K562 (cell line): Measurements from ENCODE around the gene SRCAP. TPM values are rescaled to one million over a fixed set of nuclear protein-coding genes. Genes with fewer than 3 reads are reported as not detected.
A peak's percentile ranks its signal among the peaks of the same experiment; 100 is the strongest.

Experiments used
- BDP1 ChIP-seq: IDR thresholded peaks from 3 replicates; pipeline ENCODE4 v1.6.1; 2011; ENCODE audit not compliant: insufficient read length, insufficient read depth
- BRD4 ChIP-seq: fragments of 200-600 bp; sonication (generic); IDR thresholded peaks from 2 replicates; pipeline ENCODE4 v1.6.1; 2017; ENCODE audit warnings: inconsistent platforms
- C11orf30 ChIP-seq: fragments of 450-650 bp; IDR thresholded peaks from 2 replicates; pipeline ENCODE4 v1.6.1; 2016; ENCODE audit warnings: low read depth, mild to moderate bottlenecking
- CBX5 ChIP-seq: IDR thresholded peaks from 2 replicates; pipeline ENCODE4 v1.6.1; 2014; ENCODE audit warnings: low read depth, borderline replicate concordance
- DNMT1 ChIP-seq: fragments of 450-650 bp; IDR thresholded peaks from 2 replicates; pipeline ENCODE4 v1.6.1; 2016; ENCODE audit warnings: antibody characterized with exemption, mild to moderate bottlenecking
- FOXP1 ChIP-seq: sonication (generic); formaldehyde crosslinking; IDR thresholded peaks from 2 replicates; pipeline ENCODE4 v1.8.0; 2022; ENCODE audit warnings: mild to moderate bottlenecking, missing genetic modification reagents
- NFE2L1 ChIP-seq: fragments of 450-650 bp; IDR thresholded peaks from 2 replicates; pipeline ENCODE4 v1.6.1; 2016; ENCODE audit warnings: missing genetic modification characterization, low read depth, mild to moderate bottlenecking, missing compliant biosample characterization, moderate library complexity, borderline replicate concordance
- POU5F1 ChIP-seq: fragments of 150-350 bp; IDR thresholded peaks from 2 replicates; pipeline ENCODE4 v1.6.1; 2014; ENCODE audit warnings: borderline replicate concordance, low read length, low read depth, mild to moderate bottlenecking; ENCODE audit not compliant: partially characterized antibody
- RCOR1 ChIP-seq, 2 experiments: IDR thresholded peaks; 2 replicates each; pipeline ENCODE4 v1.6.1; 2012; ENCODE audit warnings: low read depth in 2 of 2, low read length in 2 of 2, borderline replicate concordance in 1 of 2, improper control_type of control experiment in 1 of 2
- SAFB ChIP-seq: fragments of 200-400 bp; formaldehyde crosslinking; IDR thresholded peaks from 2 replicates; pipeline ENCODE4 v1.6.1; 2017; ENCODE audit warnings: low read depth, low read length, borderline replicate concordance
- SAFB2 ChIP-seq: fragments of 200-400 bp; formaldehyde crosslinking; IDR thresholded peaks from 2 replicates; pipeline ENCODE4 v1.6.1; 2018; ENCODE audit warnings: borderline replicate concordance, low read length, low read depth, moderate library complexity; ENCODE audit not compliant: severe bottlenecking
- SMARCA5 ChIP-seq: fragments of 450-650 bp; IDR thresholded peaks from 2 replicates; pipeline ENCODE4 v1.6.1; 2016
- SUPT5H ChIP-seq: fragments of 450-650 bp; IDR thresholded peaks from 2 replicates; pipeline ENCODE4 v1.6.1; 2016
- ZBTB1 ChIP-seq: sonication (generic); formaldehyde crosslinking; IDR thresholded peaks from 2 replicates; pipeline ENCODE4 v1.8.1; 2023; ENCODE audit warnings: missing genetic modification reagents, low read depth, mild to moderate bottlenecking, borderline replicate concordance
- ZFPM2 ChIP-seq: fragments of 250-450 bp; sonication (Bioruptor Pico); IDR thresholded peaks from 2 replicates; pipeline ENCODE4 v1.5.1; 2022; ENCODE audit warnings: mild to moderate bottlenecking
- ZNF134 ChIP-seq: fragments of 250-450 bp; sonication (Bioruptor Pico); conservative IDR thresholded peaks from 2 replicates; pipeline ENCODE4 v1.4.0; 2020
- ZNF224 ChIP-seq: sonication (generic); formaldehyde crosslinking; IDR thresholded peaks from 2 replicates; pipeline ENCODE4 v1.8.0; 2022; ENCODE audit warnings: mild to moderate bottlenecking, missing genetic modification reagents
- ZNF24 ChIP-seq: fragments of 450-650 bp; IDR thresholded peaks from 2 replicates; pipeline ENCODE4 v1.6.1; 2016
- ZNF282 ChIP-seq: sonication (generic); formaldehyde crosslinking; IDR thresholded peaks from 2 replicates; pipeline ENCODE4 v1.8.1; 2023; ENCODE audit warnings: missing genetic modification reagents
- polyA plus RNA-seq, 8 experiments: library from polyadenylated mRNA; depleted of rRNA in 4 of 8; stranded (reverse) in 5 of 8; unstranded in 3 of 8; fragments of >200 nt; fragmentation: Nextera tagmentation in 2 of 8; fragmentation: Illumina TruSeq in 1 of 8; extraction: Ambion mirVana in 2 of 8; extraction: Trizol in 1 of 8; gene quantifications; 2 replicates each; pipeline versions ENCODE4 v1.2.1 to v1.2.3, GENCODE V29; 2011 to 2014; ENCODE audit warnings: inconsistent platforms in 1 of 8, missing spikeins in 1 of 8
- total RNA-seq, 7 experiments: library from RNA; depleted of rRNA in 6 of 7; stranded (reverse); fragments of >200 nt in 6 of 7; fragmentation: Illumina TruSeq in 2 of 7; extraction: Trizol in 2 of 7; gene quantifications; 2 replicates each; pipeline versions ENCODE4 v1.2.1 to v1.2.3, GENCODE V29; 2011 to 2021; ENCODE audit warnings: low replicate concordance in 1 of 7
- TF ChIP-seq, protein P1 (sequence below): fragments of 200-800 bp; sonication (Bioruptor generic); IDR thresholded peaks from 2 replicates; pipeline ENCODE4 v1.6.1; 2017; ENCODE audit warnings: missing genetic modification characterization, missing compliant biosample characterization
- TF ChIP-seq, protein P2 (sequence below): sonication (generic); formaldehyde crosslinking; IDR thresholded peaks from 2 replicates; pipeline ENCODE4 v1.8.1; 2023; ENCODE audit warnings: mild to moderate bottlenecking, missing genetic modification reagents
- TF ChIP-seq, protein P3 (sequence below): fragments of 450-650 bp; IDR thresholded peaks from 2 replicates; pipeline ENCODE4 v1.6.1; 2017; ENCODE audit warnings: antibody characterized with exemption
- TF ChIP-seq, protein P4 (sequence below): fragments of 250-450 bp; sonication (Bioruptor Pico); IDR thresholded peaks from 2 replicates; pipeline ENCODE4 v1.5.0; 2020; ENCODE audit warnings: mild to moderate bottlenecking
- TF ChIP-seq, protein P5 (sequence below): fragments of 250-450 bp; sonication (Bioruptor Pico); IDR thresholded peaks from 2 replicates; pipeline ENCODE4 v1.8.0; 2021; ENCODE audit warnings: moderate library complexity, mild to moderate bottlenecking, inconsistent platforms

SRCAP gene
- total and polyA plus RNA-seq, 9 of the 15 experiments (the other 6 are each of a cell fraction or from before 2014, with no cell fraction given) = 0.21 to 62.6 (median 5.8) TPM

DNA sequence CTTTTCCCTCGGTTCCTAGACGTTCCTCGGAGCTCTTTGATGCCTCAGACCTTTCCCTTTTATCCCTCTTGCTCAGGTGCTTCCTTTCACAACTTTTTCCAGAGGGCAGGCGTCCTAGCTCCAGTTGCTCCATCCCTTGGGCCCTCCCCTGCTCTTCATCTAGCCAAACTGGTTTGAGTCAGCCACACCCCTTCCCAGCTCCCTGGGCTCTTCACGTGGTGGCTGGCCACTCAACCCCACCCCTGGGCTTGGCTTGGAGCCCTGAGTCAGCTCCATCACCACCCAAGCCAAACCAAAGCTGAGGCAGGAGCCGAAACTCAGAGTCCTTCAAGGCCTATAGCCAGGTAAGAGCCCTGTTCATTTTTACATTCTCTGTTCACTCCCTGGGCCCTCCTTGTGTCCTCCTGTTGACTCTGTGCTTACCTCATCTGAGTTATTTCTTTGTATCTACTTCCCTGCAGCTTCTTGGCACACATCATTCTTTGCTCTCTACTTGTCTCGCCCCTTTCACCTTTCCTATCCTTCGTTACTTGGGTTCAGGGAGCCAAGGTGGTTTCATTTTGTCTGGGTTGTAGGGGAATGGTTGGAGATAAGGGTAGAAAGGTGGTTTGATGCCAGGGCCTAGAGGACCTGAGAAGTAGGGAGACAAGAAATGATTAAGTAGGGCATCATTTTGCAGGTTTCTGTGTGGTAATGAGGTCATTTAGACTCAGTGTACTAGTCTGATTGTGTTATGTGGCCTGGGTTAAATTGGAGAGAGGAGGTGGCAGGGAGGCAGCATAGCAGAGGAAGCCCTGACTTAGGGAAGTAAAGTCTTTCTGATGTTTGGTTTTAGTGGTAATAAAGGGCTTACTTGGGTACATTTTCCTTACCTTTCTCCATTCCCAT lies 41.6 kb downstream of the SRCAP start (continued):
- TF ChIP-seq, protein P1, sequence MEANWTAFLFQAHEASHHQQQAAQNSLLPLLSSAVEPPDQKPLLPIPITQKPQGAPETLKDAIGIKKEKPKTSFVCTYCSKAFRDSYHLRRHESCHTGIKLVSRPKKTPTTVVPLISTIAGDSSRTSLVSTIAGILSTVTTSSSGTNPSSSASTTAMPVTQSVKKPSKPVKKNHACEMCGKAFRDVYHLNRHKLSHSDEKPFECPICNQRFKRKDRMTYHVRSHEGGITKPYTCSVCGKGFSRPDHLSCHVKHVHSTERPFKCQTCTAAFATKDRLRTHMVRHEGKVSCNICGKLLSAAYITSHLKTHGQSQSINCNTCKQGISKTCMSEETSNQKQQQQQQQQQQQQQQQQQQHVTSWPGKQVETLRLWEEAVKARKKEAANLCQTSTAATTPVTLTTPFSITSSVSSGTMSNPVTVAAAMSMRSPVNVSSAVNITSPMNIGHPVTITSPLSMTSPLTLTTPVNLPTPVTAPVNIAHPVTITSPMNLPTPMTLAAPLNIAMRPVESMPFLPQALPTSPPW (CRISPR knock-in tag) = peak; percentile 17; the same call in 1 of the 2 replicates
- TF ChIP-seq RCOR1 (IDR thresholded peaks at IDR 0.05; ENCODE audit: borderline replicate concordance in 1 of 2, low read depth in 2 of 2, low read length in 2 of 2) = no peak
- TF ChIP-seq, protein P2, sequence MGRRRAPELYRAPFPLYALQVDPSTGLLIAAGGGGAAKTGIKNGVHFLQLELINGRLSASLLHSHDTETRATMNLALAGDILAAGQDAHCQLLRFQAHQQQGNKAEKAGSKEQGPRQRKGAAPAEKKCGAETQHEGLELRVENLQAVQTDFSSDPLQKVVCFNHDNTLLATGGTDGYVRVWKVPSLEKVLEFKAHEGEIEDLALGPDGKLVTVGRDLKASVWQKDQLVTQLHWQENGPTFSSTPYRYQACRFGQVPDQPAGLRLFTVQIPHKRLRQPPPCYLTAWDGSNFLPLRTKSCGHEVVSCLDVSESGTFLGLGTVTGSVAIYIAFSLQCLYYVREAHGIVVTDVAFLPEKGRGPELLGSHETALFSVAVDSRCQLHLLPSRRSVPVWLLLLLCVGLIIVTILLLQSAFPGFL = no peak
- no peak for TF ChIP-seq SAFB2
- TF ChIP-seq ZNF224 (CRISPR knock-in tag) = no peak
- TF ChIP-seq, protein P3, sequence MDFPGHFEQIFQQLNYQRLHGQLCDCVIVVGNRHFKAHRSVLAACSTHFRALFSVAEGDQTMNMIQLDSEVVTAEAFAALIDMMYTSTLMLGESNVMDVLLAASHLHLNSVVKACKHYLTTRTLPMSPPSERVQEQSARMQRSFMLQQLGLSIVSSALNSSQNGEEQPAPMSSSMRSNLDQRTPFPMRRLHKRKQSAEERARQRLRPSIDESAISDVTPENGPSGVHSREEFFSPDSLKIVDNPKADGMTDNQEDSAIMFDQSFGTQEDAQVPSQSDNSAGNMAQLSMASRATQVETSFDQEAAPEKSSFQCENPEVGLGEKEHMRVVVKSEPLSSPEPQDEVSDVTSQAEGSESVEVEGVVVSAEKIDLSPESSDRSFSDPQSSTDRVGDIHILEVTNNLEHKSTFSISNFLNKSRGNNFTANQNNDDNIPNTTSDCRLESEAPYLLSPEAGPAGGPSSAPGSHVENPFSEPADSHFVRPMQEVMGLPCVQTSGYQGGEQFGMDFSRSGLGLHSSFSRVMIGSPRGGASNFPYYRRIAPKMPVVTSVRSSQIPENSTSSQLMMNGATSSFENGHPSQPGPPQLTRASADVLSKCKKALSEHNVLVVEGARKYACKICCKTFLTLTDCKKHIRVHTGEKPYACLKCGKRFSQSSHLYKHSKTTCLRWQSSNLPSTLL = no peak
- TF ChIP-seq, protein P4, sequence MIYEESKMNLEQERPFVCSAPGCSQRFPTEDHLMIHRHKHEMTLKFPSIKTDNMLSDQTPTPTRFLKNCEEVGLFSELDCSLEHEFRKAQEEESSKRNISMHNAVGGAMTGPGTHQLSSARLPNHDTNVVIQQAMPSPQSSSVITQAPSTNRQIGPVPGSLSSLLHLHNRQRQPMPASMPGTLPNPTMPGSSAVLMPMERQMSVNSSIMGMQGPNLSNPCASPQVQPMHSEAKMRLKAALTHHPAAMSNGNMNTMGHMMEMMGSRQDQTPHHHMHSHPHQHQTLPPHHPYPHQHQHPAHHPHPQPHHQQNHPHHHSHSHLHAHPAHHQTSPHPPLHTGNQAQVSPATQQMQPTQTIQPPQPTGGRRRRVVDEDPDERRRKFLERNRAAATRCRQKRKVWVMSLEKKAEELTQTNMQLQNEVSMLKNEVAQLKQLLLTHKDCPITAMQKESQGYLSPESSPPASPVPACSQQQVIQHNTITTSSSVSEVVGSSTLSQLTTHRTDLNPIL = no peak
- TF ChIP-seq BRD4 = no peak
- no peak for TF ChIP-seq ZBTB1 (CRISPR knock-in tag)
- no peak for TF ChIP-seq SMARCA5
- no peak for TF ChIP-seq ZNF134
- no peak for TF ChIP-seq ZNF24
- TF ChIP-seq ZFPM2 (CRISPR knock-in tag) = no peak
- TF ChIP-seq ZNF282 = no peak
- TF ChIP-seq C11orf30 = peak; percentile 37; the same call in 1 of the 2 replicates
- TF ChIP-seq DNMT1 = no peak
- TF ChIP-seq POU5F1 = no peak
- TF ChIP-seq SUPT5H = 0 out of 2 replicates have a peak, but pooled peaks have one; percentile 32
- TF ChIP-seq SAFB = no peak
- TF ChIP-seq CBX5 = no peak
- no peak for TF ChIP-seq BDP1
- TF ChIP-seq FOXP1 (CRISPR knock-in tag) = no peak
- TF ChIP-seq NFE2L1 (tag) = no peak
- TF ChIP-seq, protein P5, sequence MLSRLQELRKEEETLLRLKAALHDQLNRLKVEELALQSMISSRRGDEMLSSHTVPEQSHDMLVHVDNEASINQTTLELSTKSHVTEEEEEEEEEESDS (CRISPR knock-in tag) = no peak
